Measurements from ENCODE around the gene GBX2.

- TF ChIP-seq CTCF (IDR thresholded peaks at IDR 0.05) (no peak), EZH2 (IDR thresholded peaks at IDR 0.05; ENCODE audit: borderline replicate concordance, insufficient read depth, low read depth, low read length, poor library complexity, severe bottlenecking) (no peak)
Observed at GRCh38 chr2:236170590-236171165, 2.5 kb upstream of the GBX2 start.

All from B cell (primary cell).